ENCODE results near the gene TNKS1BP1. TPM values are rescaled to one million over a fixed set of nuclear protein-coding genes. Genes with fewer than 3 reads are reported as not detected.

TNKS1BP1 gene
- total RNA-seq, 1 donor from 2014 or later, result 122 TPM

DNA sequence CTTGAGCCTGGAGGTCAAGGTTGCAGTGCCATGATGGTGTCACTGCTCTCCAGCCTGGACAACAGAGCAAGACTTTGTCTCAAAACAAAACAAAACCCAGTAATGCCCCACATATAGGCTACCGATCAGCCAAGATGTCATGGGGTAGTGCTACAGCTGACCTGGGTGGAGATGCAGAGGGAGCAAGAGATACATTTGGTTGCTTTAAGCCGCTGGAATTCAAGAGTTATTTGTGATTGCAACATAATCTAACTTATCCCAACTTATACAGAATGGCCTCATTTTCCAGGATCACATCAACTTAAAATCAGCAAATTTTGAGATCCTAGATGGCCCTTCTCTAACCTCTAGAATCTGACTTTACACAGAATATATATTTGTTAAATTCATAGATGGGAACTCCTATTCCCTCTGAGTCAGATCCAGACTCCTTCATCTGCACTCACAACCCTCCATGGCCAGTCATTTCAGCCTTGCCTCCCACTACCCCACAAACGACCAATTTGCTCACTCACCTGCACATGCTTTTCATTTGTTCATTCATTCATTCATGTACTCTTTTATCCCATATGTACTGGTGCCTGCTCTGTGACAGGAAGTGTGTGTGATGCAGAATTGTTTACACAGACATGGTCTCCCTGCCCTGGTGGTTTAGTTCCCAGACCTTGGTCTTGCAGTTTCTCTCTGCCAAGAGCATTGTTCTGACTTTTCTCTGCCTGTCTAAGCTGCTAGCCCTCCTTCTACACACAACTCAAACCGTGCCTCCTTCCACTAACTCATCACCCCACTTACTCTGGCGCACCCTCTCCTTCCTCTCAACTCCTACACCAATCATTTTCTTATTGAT lies 63.6 kb downstream of the TNKS1BP1 start:
- no peak for TF ChIP-seq CTCF (IDR thresholded peaks at IDR 0.05; ENCODE audit: unreplicated experiment)

GRCh38 chr11:57256119-57256518 lies 68.6 kb downstream of the TNKS1BP1 start:
- Mint-ChIP-seq H3K4me3 (ENCODE audit: unreplicated experiment) (no peak overlapping the region), H3K36me3 (ENCODE audit: low read depth, unreplicated experiment) (no peaks in the 10 kb centered on the region), H3K9me3 (ENCODE audit: unreplicated experiment) (no peaks in the 10 kb centered on the region), H3K4me1 (ENCODE audit: unreplicated experiment) (no peaks in the 10 kb centered on the region), H3K27ac (ENCODE audit: unreplicated experiment) (no peak overlapping the region), H3K27me3 (ENCODE audit: unreplicated experiment) (peaks cover 3% of the 10 kb centered on the region)
- TF ChIP-seq CTCF (IDR thresholded peaks at IDR 0.05; ENCODE audit: unreplicated experiment), result no peak
- DNase-seq (ENCODE audit: low spot score), result no peak

More for the DNA sequence above, 63.6 kb downstream of the TNKS1BP1 start:
- H3K9me3 Mint-ChIP-seq (ENCODE audit: unreplicated experiment), result no peaks in the 10 kb centered on the region
- no peak overlapping the region for H3K4me3 Mint-ChIP-seq (ENCODE audit: unreplicated experiment)
- peaks cover 3% of the 10 kb centered on the region for H3K36me3 Mint-ChIP-seq (ENCODE audit: low read depth, unreplicated experiment)
- H3K27me3 Mint-ChIP-seq (ENCODE audit: unreplicated experiment), result peaks cover 2% of the 10 kb centered on the region
- no peak for DNase-seq (ENCODE audit: low spot score)
- peaks cover 8% of the 10 kb centered on the region for H3K4me1 Mint-ChIP-seq (ENCODE audit: unreplicated experiment)
- peak overlapping the region; percentile 49 for H3K27ac Mint-ChIP-seq (ENCODE audit: unreplicated experiment)

- no peak for TF ChIP-seq CTCF (IDR thresholded peaks at IDR 0.05; ENCODE audit: unreplicated experiment)
- no peak for DNase-seq (ENCODE audit: low spot score)
- Mint-ChIP-seq H3K27me3 (ENCODE audit: unreplicated experiment) (peaks cover 3% of the 10 kb centered on the region), H3K27ac (ENCODE audit: unreplicated experiment) (no peak overlapping the region), H3K36me3 (ENCODE audit: low read depth, unreplicated experiment) (no peaks in the 10 kb centered on the region), H3K4me3 (ENCODE audit: unreplicated experiment) (no peak overlapping the region), H3K9me3 (ENCODE audit: unreplicated experiment) (no peaks in the 10 kb centered on the region), H3K4me1 (ENCODE audit: unreplicated experiment) (peaks cover 2% of the 10 kb centered on the region)
Observed at GRCh38 chr11:57255618-57256017, 69.1 kb downstream of the TNKS1BP1 start.

DNA sequence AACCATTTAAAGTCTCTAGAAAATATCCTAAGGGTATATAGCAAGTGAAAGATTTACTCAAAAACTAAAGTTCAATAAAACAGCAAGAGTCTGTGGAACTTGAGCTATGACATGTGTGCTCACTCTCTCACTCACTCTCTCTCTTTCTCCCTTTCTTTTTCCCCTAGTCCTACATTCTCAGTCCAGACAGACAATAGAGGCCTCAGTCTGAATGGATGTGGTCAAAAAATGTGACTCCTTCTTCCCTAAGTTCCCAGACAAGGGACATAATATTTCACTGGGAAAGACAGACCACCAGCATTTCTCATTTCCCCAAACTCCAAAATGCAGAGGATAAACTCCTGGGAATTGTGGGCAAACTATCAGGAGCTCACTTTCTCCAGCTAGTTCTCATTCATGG lies 70.1 kb downstream of the TNKS1BP1 start:
- Mint-ChIP-seq H3K27ac (ENCODE audit: unreplicated experiment) (no peak overlapping the region), H3K4me3 (ENCODE audit: unreplicated experiment) (no peak overlapping the region), H3K27me3 (ENCODE audit: unreplicated experiment) (peaks cover 3% of the 10 kb centered on the region), H3K9me3 (ENCODE audit: unreplicated experiment) (no peaks in the 10 kb centered on the region), H3K4me1 (ENCODE audit: unreplicated experiment) (peaks cover 9% of the 10 kb centered on the region), H3K36me3 (ENCODE audit: low read depth, unreplicated experiment) (no peaks in the 10 kb centered on the region)
- DNase-seq (ENCODE audit: low spot score), result no peak
- no peak for TF ChIP-seq CTCF (IDR thresholded peaks at IDR 0.05; ENCODE audit: unreplicated experiment)

GRCh38 chr11:57251491-57252104 lies 73.2 kb downstream of the TNKS1BP1 start:
- Mint-ChIP-seq H3K27ac (ENCODE audit: unreplicated experiment) (no peak overlapping the region), H3K4me3 (ENCODE audit: unreplicated experiment) (no peak overlapping the region), H3K27me3 (ENCODE audit: unreplicated experiment) (peaks cover 3% of the 10 kb centered on the region), H3K36me3 (ENCODE audit: low read depth, unreplicated experiment) (no peaks in the 10 kb centered on the region), H3K4me1 (ENCODE audit: unreplicated experiment) (peaks cover 11% of the 10 kb centered on the region), H3K9me3 (ENCODE audit: unreplicated experiment) (no peaks in the 10 kb centered on the region)
- no peak for TF ChIP-seq CTCF (IDR thresholded peaks at IDR 0.05; ENCODE audit: unreplicated experiment)
- DNase-seq (ENCODE audit: low spot score), result no peak

Data from endothelial cell (in vitro differentiated cells).